ENCODE results near the gene FSTL4. TPM values are rescaled to one million over a fixed set of nuclear protein-coding genes. Genes with fewer than 3 reads are reported as not detected.

Gene FSTL4
- total and polyA plus RNA-seq, 2 of the 13 experiments (the other 11 are each of a cell fraction or from before 2014, with no cell fraction given), result 2.1 to 3.0 TPM

GRCh38 chr5:133530270-133530669 is 82.1 kb downstream of the FSTL4 start:
- no TSS peak for BruUV-seq (replicated peaks)
- Histone ChIP-seq H4K20me1 (ENCODE audit: insufficient read depth, low read length) (no peaks in the 10 kb centered on the region), H3K4me3 (replicated peaks in 1 of 3; ENCODE audit: insufficient read depth in 1 of 3, low read depth in 2 of 3, low read length in 3 of 3) (no peak overlapping the region), H3K27ac (ENCODE audit: extremely low read length, insufficient read depth, low read length) (no peak overlapping the region), H3K36me3 (replicated peaks in 1 of 2; ENCODE audit: control insufficient read depth in 1 of 2, insufficient read depth in 2 of 2, low read length in 2 of 2) (no peaks in the 10 kb centered on the region), H3K9me3 (ENCODE audit: low read length) (no peaks in the 10 kb centered on the region), H3K79me2 (ENCODE audit: insufficient read depth, low read length) (no peaks in the 10 kb centered on the region), H3K4me2 (ENCODE audit: low read depth, low read length) (no peak overlapping the region), H3K4me1 (ENCODE audit: insufficient read depth, low read length) (no peaks in the 10 kb centered on the region), H2AFZ (ENCODE audit: low read length) (no peak overlapping the region), H3K9ac (ENCODE audit: insufficient read depth, low read depth, low read length) (no peak overlapping the region), H3K27me3 (ENCODE audit: control insufficient read depth in 1 of 2, insufficient read depth in 2 of 2, low read length in 2 of 2) (peaks cover 2 to 4% of the 10 kb centered on the region in 2 experiments; a peak in 2 of 5 replicates)
- ATAC-seq (no peak), DNase-seq (ENCODE audit: low spot score) (no peak), FAIRE-seq (no peak)
- TF ChIP-seq RAD51 (IDR thresholded peaks at IDR 0.05; ENCODE audit: borderline replicate concordance), result peak; percentile 85
- TF ChIP-seq USF2 (IDR thresholded peaks at IDR 0.05; ENCODE audit: low read depth, low read length), result peak; percentile 75
- no peak for TF ChIP-seq USF2 (CRISPR knock-in tag; IDR thresholded peaks at IDR 0.05; ENCODE audit: borderline replicate concordance)
- TF ChIP-seq IKZF1 (IDR thresholded peaks at IDR 0.05), result no peak
- in situ Hi-C loops (cut with HindIII; ENCODE audit: extremely low pct_ligation_motif_present, low pct_unique_long_range_greater_than_20kb) (no loop called here), intact Hi-C loops (cut with micrococcal nuclease; ENCODE audit: unreplicated experiment) (no loop called here)
- CTCF ChIA-PET (ENCODE audit: low intra/inter-chr PET ratio, low total read pairs), result no interaction called here
- POLR2A ChIA-PET, result no interaction called here
- 49% methylated on average over 6 of the region's 6 CpGs for WGBS (ENCODE audit: low lambda C conversion rate)

GRCh38 chr5:133528841-133529240 is 83.5 kb downstream of the FSTL4 start:
- no peaks in the 10 kb centered on the region for H3K79me2 ChIP-seq (ENCODE audit: insufficient read depth, low read length)
- no peak overlapping the region for H2AFZ ChIP-seq (ENCODE audit: low read length)
- H3K4me3 ChIP-seq (replicated peaks in 1 of 3; ENCODE audit: insufficient read depth in 1 of 3, low read depth in 2 of 3, low read length in 3 of 3), result no peak overlapping the region
- H3K27me3 ChIP-seq (ENCODE audit: control insufficient read depth in 1 of 2, insufficient read depth in 2 of 2, low read length in 2 of 2), result peaks cover 2 to 4% of the 10 kb centered on the region in 2 experiments; a peak in 2 of 5 replicates
- ATAC-seq (no peak), FAIRE-seq (no peak), DNase-seq (ENCODE audit: low spot score) (no peak)
- H3K9me3 ChIP-seq (ENCODE audit: low read length), result no peaks in the 10 kb centered on the region
- CTCF ChIA-PET (ENCODE audit: low intra/inter-chr PET ratio, low total read pairs), result no interaction called here
- H3K4me2 ChIP-seq (ENCODE audit: low read depth, low read length), result no peak overlapping the region
- in situ Hi-C loops (cut with HindIII; ENCODE audit: extremely low pct_ligation_motif_present, low pct_unique_long_range_greater_than_20kb), result no loop called here
- no peak overlapping the region for H3K9ac ChIP-seq (ENCODE audit: insufficient read depth, low read depth, low read length)
- BruUV-seq (replicated peaks), result no TSS peak
- H4K20me1 ChIP-seq (ENCODE audit: insufficient read depth, low read length), result no peaks in the 10 kb centered on the region
- no peaks in the 10 kb centered on the region for H3K36me3 ChIP-seq (replicated peaks in 1 of 2; ENCODE audit: control insufficient read depth in 1 of 2, insufficient read depth in 2 of 2, low read length in 2 of 2)
- H3K27ac ChIP-seq (ENCODE audit: extremely low read length, insufficient read depth, low read length), result no peak overlapping the region
- 4% methylated on average over 4 of the region's 4 CpGs for WGBS (ENCODE audit: low lambda C conversion rate)
- intact Hi-C loops (cut with micrococcal nuclease; ENCODE audit: unreplicated experiment), result no loop called here
- POLR2A ChIA-PET, result no interaction called here
- no peaks in the 10 kb centered on the region for H3K4me1 ChIP-seq (ENCODE audit: insufficient read depth, low read length)
- TF ChIP-seq, protein P1, sequence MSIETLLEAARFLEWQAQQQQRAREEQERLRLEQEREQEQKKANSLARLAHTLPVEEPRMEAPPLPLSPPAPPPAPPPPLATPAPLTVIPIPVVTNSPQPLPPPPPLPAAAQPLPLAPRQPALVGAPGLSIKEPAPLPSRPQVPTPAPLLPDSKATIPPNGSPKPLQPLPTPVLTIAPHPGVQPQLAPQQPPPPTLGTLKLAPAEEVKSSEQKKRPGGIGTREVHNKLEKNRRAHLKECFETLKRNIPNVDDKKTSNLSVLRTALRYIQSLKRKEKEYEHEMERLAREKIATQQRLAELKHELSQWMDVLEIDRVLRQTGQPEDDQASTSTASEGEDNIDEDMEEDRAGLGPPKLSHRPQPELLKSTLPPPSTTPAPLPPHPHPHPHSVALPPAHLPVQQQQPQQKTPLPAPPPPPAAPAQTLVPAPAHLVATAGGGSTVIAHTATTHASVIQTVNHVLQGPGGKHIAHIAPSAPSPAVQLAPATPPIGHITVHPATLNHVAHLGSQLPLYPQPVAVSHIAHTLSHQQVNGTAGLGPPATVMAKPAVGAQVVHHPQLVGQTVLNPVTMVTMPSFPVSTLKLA (IDR thresholded peaks at IDR 0.05), result peak; percentile 28; the same call in 1 of the 2 replicates
- no peak for TF ChIP-seq ZNF775 (CRISPR knock-in tag; IDR thresholded peaks at IDR 0.05; ENCODE audit: borderline replicate concordance)

Data from HepG2 (cell line).